ENCODE measurements around the gene UGT1A10. TPM values are rescaled to one million over a fixed set of nuclear protein-coding genes. Genes with fewer than 3 reads are reported as not detected.

UGT1A10 gene
- total RNA-seq, 1 experiment from 2014 or later = 0.11 TPM

- H2AFZ ChIP-seq (ENCODE audit: low read length) = no peak overlapping the region
- H3K4me3 ChIP-seq (ENCODE audit: low read length) = no peak overlapping the region
- no peak overlapping the region for H3K9ac ChIP-seq (ENCODE audit: low read length)
- H3K36me3 ChIP-seq (ENCODE audit: insufficient read depth, low read length) = no peaks in the 10 kb centered on the region
- no peaks in the 10 kb centered on the region for H4K20me1 ChIP-seq (ENCODE audit: insufficient read depth, low read depth, low read length)
- no peak overlapping the region for H3K4me2 ChIP-seq (ENCODE audit: low read depth, low read length, poor library complexity, severe bottlenecking)
- DNase-seq = no peak
- no peaks in the 10 kb centered on the region; the same call in 1 of the 2 replicates for H3K4me1 ChIP-seq (ENCODE audit: low read length)
- H3K9me2 ChIP-seq (replicated peaks; ENCODE audit: insufficient read depth, low read length) = no peaks in the 10 kb centered on the region
- no peaks in the 10 kb centered on the region for H3K79me2 ChIP-seq (ENCODE audit: low read length)
- H3K27ac ChIP-seq (ENCODE audit: low read length) = no peak overlapping the region
- H3K9me3 ChIP-seq (ENCODE audit: low read length) = no peaks in the 10 kb centered on the region; the same call in 1 of the 2 replicates
- peaks cover 2% of the 10 kb centered on the region; the same call in 1 of the 2 replicates for H3K27me3 ChIP-seq (ENCODE audit: low read length)
Measured at GRCh38 chr2:233756429-233757081, 120.3 kb downstream of the UGT1A10 start.

- Histone ChIP-seq H3K9me3 (ENCODE audit: low read length) (no peaks in the 10 kb centered on the region; the same call in 1 of the 2 replicates), H3K36me3 (ENCODE audit: insufficient read depth, low read length) (no peaks in the 10 kb centered on the region), H3K4me1 (ENCODE audit: low read length) (no peaks in the 10 kb centered on the region; the same call in 1 of the 2 replicates), H2AFZ (ENCODE audit: low read length) (no peak overlapping the region), H3K4me3 (ENCODE audit: low read length) (no peak overlapping the region), H4K20me1 (ENCODE audit: insufficient read depth, low read depth, low read length) (no peaks in the 10 kb centered on the region), H3K27me3 (ENCODE audit: low read length) (peaks cover 2% of the 10 kb centered on the region; the same call in 1 of the 2 replicates), H3K4me2 (ENCODE audit: low read depth, low read length, poor library complexity, severe bottlenecking) (no peak overlapping the region), H3K79me2 (ENCODE audit: low read length) (no peaks in the 10 kb centered on the region), H3K9me2 (replicated peaks; ENCODE audit: insufficient read depth, low read length) (no peaks in the 10 kb centered on the region), H3K27ac (ENCODE audit: low read length) (no peak overlapping the region), H3K9ac (ENCODE audit: low read length) (no peak overlapping the region)
- DNase-seq = no peak
Measured at GRCh38 chr2:233758141-233758540, 121.9 kb downstream of the UGT1A10 start.

GRCh38 chr2:233758849-233759248, 122.6 kb downstream of the UGT1A10 start:
- Histone ChIP-seq H3K79me2 (ENCODE audit: low read length) (no peaks in the 10 kb centered on the region), H3K27ac (ENCODE audit: low read length) (no peak overlapping the region), H3K4me2 (ENCODE audit: low read depth, low read length, poor library complexity, severe bottlenecking) (no peak overlapping the region), H3K9me3 (ENCODE audit: low read length) (no peaks in the 10 kb centered on the region; the same call in 1 of the 2 replicates), H2AFZ (ENCODE audit: low read length) (no peak overlapping the region), H3K9me2 (replicated peaks; ENCODE audit: insufficient read depth, low read length) (no peaks in the 10 kb centered on the region), H3K9ac (ENCODE audit: low read length) (no peak overlapping the region), H3K27me3 (ENCODE audit: low read length) (peaks cover 2% of the 10 kb centered on the region; the same call in 1 of the 2 replicates), H4K20me1 (ENCODE audit: insufficient read depth, low read depth, low read length) (no peaks in the 10 kb centered on the region), H3K4me3 (ENCODE audit: low read length) (no peak overlapping the region), H3K4me1 (ENCODE audit: low read length) (no peaks in the 10 kb centered on the region; the same call in 1 of the 2 replicates), H3K36me3 (ENCODE audit: insufficient read depth, low read length) (no peaks in the 10 kb centered on the region)
- no peak for DNase-seq

GRCh38 chr2:233760043-233760442, 123.8 kb downstream of the UGT1A10 start, which contains the start of gene UGT1A1:
TSS of gene UGT1A1 (plus strand) at chr2:233760270. CDS start at chr2:233760288, 18 bp downstream.
- H3K4me1 ChIP-seq (ENCODE audit: low read length) = no peaks in the 10 kb centered on the region; the same call in 1 of the 2 replicates
- no peak within 1 kb of the TSS for H3K9ac ChIP-seq (ENCODE audit: low read length)
- no peaks in the 10 kb centered on the region for H3K9me2 ChIP-seq (replicated peaks; ENCODE audit: insufficient read depth, low read length)
- no peaks in the 10 kb centered on the region for H4K20me1 ChIP-seq (ENCODE audit: insufficient read depth, low read depth, low read length)
- no peak within 1 kb of the TSS for H3K4me3 ChIP-seq (ENCODE audit: low read length)
- no peak for DNase-seq
- no peaks in the 10 kb centered on the region for H3K79me2 ChIP-seq (ENCODE audit: low read length)
- no peaks in the 10 kb centered on the region; the same call in 1 of the 2 replicates for H3K9me3 ChIP-seq (ENCODE audit: low read length)
- H2AFZ ChIP-seq (ENCODE audit: low read length) = no peak within 1 kb of the TSS
- peaks cover 2% of the 10 kb centered on the region; the same call in 1 of the 2 replicates for H3K27me3 ChIP-seq (ENCODE audit: low read length)
- no peak within 1 kb of the TSS for H3K4me2 ChIP-seq (ENCODE audit: low read depth, low read length, poor library complexity, severe bottlenecking)
- H3K27ac ChIP-seq (ENCODE audit: low read length) = no peak within 1 kb of the TSS
- no peaks in the 10 kb centered on the region for H3K36me3 ChIP-seq (ENCODE audit: insufficient read depth, low read length)

- H3K9me2 ChIP-seq (replicated peaks; ENCODE audit: insufficient read depth, low read length) = no peaks in the 10 kb centered on the region
Measured at GRCh38 chr2:233761040-233761769, 125.0 kb downstream of the UGT1A10 start.

GRCh38 chr2:233764264-233764663, 128.0 kb downstream of the UGT1A10 start:
- H3K79me2 ChIP-seq (ENCODE audit: low read length) = no peaks in the 10 kb centered on the region
- no peak overlapping the region for H3K4me2 ChIP-seq (ENCODE audit: low read depth, low read length, poor library complexity, severe bottlenecking)
- H3K9ac ChIP-seq (ENCODE audit: low read length) = no peak overlapping the region

More at GRCh38 chr2:233761040-233761769, 125.0 kb downstream of the UGT1A10 start:
- H3K9me3 ChIP-seq (ENCODE audit: low read length) = no peaks in the 10 kb centered on the region; the same call in 1 of the 2 replicates
- H4K20me1 ChIP-seq (ENCODE audit: insufficient read depth, low read depth, low read length) = no peaks in the 10 kb centered on the region
- no peak overlapping the region for H2AFZ ChIP-seq (ENCODE audit: low read length)
- no peak overlapping the region for H3K9ac ChIP-seq (ENCODE audit: low read length)
- H3K4me3 ChIP-seq (ENCODE audit: low read length) = no peak overlapping the region
- peaks cover 2% of the 10 kb centered on the region; the same call in 1 of the 2 replicates for H3K27me3 ChIP-seq (ENCODE audit: low read length)
- no peaks in the 10 kb centered on the region for H3K79me2 ChIP-seq (ENCODE audit: low read length)
- H3K27ac ChIP-seq (ENCODE audit: low read length) = no peak overlapping the region
- no peak for DNase-seq
- no peaks in the 10 kb centered on the region for H3K36me3 ChIP-seq (ENCODE audit: insufficient read depth, low read length)
- H3K4me2 ChIP-seq (ENCODE audit: low read depth, low read length, poor library complexity, severe bottlenecking) = no peak overlapping the region
- no peaks in the 10 kb centered on the region; the same call in 1 of the 2 replicates for H3K4me1 ChIP-seq (ENCODE audit: low read length)

GRCh38 chr2:233764761-233765160, 128.5 kb downstream of the UGT1A10 start:
- Histone ChIP-seq H3K9me3 (ENCODE audit: low read length) (no peaks in the 10 kb centered on the region), H3K9ac (ENCODE audit: low read length) (no peak overlapping the region), H3K4me2 (ENCODE audit: low read depth, low read length, poor library complexity, severe bottlenecking) (no peak overlapping the region), H2AFZ (ENCODE audit: low read length) (no peak overlapping the region), H3K9me2 (replicated peaks; ENCODE audit: insufficient read depth, low read length) (no peaks in the 10 kb centered on the region), H3K4me1 (ENCODE audit: low read length) (no peaks in the 10 kb centered on the region), H3K27ac (ENCODE audit: low read length) (no peak overlapping the region), H3K27me3 (ENCODE audit: low read length) (no peaks in the 10 kb centered on the region), H3K4me3 (ENCODE audit: low read length) (no peak overlapping the region), H3K36me3 (ENCODE audit: insufficient read depth, low read length) (no peaks in the 10 kb centered on the region), H4K20me1 (ENCODE audit: insufficient read depth, low read depth, low read length) (no peaks in the 10 kb centered on the region), H3K79me2 (ENCODE audit: low read length) (no peaks in the 10 kb centered on the region)
- DNase-seq = no peak

More at GRCh38 chr2:233764264-233764663, 128.0 kb downstream of the UGT1A10 start:
- Histone ChIP-seq H4K20me1 (ENCODE audit: insufficient read depth, low read depth, low read length) (no peaks in the 10 kb centered on the region), H3K9me2 (replicated peaks; ENCODE audit: insufficient read depth, low read length) (no peaks in the 10 kb centered on the region), H3K4me1 (ENCODE audit: low read length) (no peaks in the 10 kb centered on the region), H2AFZ (ENCODE audit: low read length) (no peak overlapping the region), H3K36me3 (ENCODE audit: insufficient read depth, low read length) (no peaks in the 10 kb centered on the region), H3K27me3 (ENCODE audit: low read length) (no peaks in the 10 kb centered on the region), H3K27ac (ENCODE audit: low read length) (no peak overlapping the region), H3K9me3 (ENCODE audit: low read length) (no peaks in the 10 kb centered on the region), H3K4me3 (ENCODE audit: low read length) (no peak overlapping the region)
- DNase-seq = no peak

GRCh38 chr2:233766416-233766815, 130.2 kb downstream of the UGT1A10 start:
- Histone ChIP-seq H3K27me3 (ENCODE audit: low read length) (no peaks in the 10 kb centered on the region), H3K4me3 (ENCODE audit: low read length) (no peak overlapping the region), H3K9me2 (replicated peaks; ENCODE audit: insufficient read depth, low read length) (no peaks in the 10 kb centered on the region), H3K79me2 (ENCODE audit: low read length) (no peaks in the 10 kb centered on the region), H3K36me3 (ENCODE audit: insufficient read depth, low read length) (no peaks in the 10 kb centered on the region), H2AFZ (ENCODE audit: low read length) (no peak overlapping the region), H4K20me1 (ENCODE audit: insufficient read depth, low read depth, low read length) (no peaks in the 10 kb centered on the region), H3K4me2 (ENCODE audit: low read depth, low read length, poor library complexity, severe bottlenecking) (no peak overlapping the region), H3K27ac (ENCODE audit: low read length) (no peak overlapping the region), H3K9ac (ENCODE audit: low read length) (no peak overlapping the region), H3K4me1 (ENCODE audit: low read length) (no peaks in the 10 kb centered on the region), H3K9me3 (ENCODE audit: low read length) (no peaks in the 10 kb centered on the region)
- no peak for DNase-seq

Data from Karpas-422 (cell line).